HG03025 (cell line): ENCODE results near the gene PBX3.

Source experiments
- ATAC-seq: cut with Tn5 transposase; IDR thresholded peaks from one replicate; pipeline ENCODE4 v1.9.1; 2021; ENCODE audit warnings: mild to moderate bottlenecking, moderate library complexity; ENCODE audit not compliant: unreplicated experiment, low FRiP score

PBX3 gene

DNA sequence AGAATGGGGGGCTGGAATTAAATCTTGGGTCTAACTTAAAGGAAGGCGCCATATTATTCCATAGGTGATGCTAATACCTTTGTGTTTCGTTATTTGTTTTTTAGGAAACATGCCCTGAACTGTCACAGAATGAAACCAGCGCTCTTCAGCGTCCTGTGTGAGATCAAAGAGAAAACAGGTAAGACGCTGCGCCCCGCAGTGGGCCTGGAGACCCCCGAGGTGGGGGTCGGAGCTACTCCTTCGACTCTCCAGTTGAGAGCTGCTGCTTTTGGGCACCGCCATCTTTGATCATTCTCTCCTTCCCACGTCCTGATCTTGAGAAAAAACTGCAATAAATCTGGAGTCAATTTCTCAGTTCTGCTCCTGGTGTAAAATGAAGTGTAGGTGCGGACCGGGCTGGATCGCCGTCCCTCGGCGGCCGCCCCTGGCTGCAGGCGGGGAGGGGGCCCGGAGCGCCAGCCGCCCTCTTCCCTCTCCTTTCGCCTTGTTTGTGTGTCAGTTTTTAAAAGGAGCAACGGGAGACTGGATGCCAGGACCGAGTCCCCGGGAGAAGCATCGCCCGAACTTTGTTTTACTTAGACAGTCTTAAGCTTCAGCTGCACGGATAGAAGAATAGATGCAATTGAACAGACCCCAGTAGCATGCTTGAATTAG lies 1.4 kb downstream of the PBX3 start:
- ATAC-seq = no peak

DNA sequence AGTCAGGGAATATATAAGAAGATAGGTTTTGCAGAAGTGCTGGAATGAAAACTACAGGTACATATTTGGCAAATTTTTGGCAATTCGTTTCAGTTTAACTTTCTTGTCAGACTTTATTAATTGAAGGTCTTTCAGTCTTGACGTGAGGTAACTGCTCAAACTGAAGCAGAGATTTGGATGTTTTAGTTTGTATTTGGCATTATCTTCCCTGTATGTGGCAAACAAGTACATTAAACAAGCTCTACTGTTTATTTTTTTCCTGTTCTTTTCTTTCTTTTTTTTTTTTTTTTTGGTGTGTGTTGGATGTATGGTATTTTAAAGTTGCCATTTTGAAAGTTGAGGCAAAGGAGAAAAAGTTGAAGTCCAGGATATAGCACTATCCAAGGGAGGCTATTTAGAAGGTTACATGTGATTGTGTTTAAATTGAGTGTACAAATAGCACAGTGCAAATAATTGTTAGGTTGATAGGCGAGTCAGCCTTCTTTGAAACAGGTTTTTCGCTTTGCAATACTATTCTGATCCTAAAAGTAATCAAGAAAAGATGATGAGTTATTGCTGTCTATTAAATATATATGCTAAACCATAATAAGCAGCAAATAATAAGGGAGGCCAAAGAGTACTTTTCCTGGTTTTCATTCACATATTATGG lies 2.2 kb downstream of the PBX3 start:
- no peak for ATAC-seq

- no peak for ATAC-seq
Observed at GRCh38 chr9:125749951-125750626, 2.9 kb downstream of the PBX3 start.

DNA sequence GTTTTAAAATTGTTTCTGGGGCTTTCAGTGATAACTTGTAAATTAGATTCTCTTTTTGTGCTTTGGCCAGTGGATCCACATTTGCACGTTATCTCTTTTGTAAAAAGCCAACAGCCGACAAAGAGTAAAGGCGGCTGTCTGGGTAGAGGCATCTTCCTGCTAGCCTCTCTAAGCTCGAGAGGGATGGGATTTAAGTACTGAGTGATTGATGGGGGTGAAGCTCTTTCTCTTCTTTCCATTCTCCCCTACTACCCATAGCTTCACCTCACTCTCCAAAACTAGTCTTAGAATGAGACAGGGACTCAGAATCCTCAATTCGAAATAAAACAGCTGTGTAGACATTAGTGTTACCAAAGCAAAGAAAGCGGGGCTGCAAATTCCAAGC lies 3.4 kb downstream of the PBX3 start:
- no peak for ATAC-seq

- no peak for ATAC-seq
Observed at GRCh38 chr9:125752070-125752628, 5.0 kb downstream of the PBX3 start.

DNA sequence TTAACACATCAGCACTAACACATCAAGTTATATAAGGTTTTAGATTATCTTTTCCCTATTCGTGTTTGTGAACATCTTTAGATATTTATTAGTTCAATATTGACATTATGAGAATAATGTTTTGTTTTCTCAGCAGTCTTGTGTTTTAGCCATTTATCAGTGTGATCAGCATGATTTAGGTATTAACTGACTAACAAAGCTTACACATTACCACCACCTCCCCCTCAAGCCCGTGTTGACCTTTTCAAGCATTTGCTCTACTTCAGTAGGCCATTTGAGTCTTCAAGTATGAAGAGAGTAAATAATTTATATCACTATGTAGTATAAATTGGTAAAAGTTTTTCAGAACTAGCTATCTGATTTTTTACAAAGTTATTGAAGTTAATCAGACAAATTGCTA lies 6.9 kb downstream of the PBX3 start:
- no peak for ATAC-seq

GRCh38 chr9:125755340-125755739 lies 8.2 kb downstream of the PBX3 start:
- ATAC-seq = no peak

DNA sequence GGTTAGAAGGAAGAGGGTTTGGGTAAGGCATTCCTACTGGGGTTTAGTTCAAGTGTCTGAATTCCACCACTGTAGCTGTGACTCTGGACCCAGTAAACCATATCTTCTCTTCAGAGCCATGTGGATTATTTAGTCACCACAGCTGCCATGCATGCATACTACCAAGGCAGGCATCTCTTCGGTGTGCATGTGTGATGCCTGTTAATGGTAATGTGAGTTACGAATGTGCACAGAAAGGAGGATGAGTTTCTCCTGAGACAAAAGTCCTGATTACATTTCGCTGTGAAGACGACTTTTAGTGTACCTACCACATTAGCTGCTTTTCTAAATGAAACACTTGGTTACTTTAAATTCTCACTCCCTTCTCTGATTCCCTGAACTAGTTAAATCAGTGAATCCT lies 9.3 kb downstream of the PBX3 start:
- no peak for ATAC-seq

- no peak for ATAC-seq
Observed at GRCh38 chr9:125757834-125758233, 10.7 kb downstream of the PBX3 start.

GRCh38 chr9:125758986-125759763 lies 12.0 kb downstream of the PBX3 start:
- no peak for ATAC-seq

- ATAC-seq = no peak
Observed at GRCh38 chr9:125759764-125760129, 12.6 kb downstream of the PBX3 start.

GRCh38 chr9:125760537-125760936 lies 13.4 kb downstream of the PBX3 start:
- no peak for ATAC-seq

- ATAC-seq = no peak
Observed at GRCh38 chr9:125761676-125762450, 14.7 kb downstream of the PBX3 start.

DNA sequence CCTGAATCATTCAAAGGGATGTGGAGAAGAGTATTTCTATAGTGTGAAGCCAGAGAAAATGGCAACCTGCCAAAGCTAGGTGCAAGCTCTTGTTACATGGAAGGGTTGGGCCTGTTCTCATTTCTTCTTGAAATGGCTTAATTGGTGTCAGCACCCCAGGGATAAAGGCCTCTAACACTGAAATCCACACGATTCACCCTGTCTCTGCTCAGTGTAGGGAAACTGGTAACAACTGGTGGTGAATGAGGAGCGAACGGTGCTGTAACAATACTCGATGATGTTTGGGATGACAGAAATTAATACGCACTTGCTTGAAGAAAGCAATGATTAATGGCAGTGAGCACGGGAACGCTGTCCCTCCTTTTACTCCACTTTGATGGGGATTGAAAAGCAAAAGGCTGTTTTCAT lies 16.2 kb downstream of the PBX3 start:
- no peak for ATAC-seq

DNA sequence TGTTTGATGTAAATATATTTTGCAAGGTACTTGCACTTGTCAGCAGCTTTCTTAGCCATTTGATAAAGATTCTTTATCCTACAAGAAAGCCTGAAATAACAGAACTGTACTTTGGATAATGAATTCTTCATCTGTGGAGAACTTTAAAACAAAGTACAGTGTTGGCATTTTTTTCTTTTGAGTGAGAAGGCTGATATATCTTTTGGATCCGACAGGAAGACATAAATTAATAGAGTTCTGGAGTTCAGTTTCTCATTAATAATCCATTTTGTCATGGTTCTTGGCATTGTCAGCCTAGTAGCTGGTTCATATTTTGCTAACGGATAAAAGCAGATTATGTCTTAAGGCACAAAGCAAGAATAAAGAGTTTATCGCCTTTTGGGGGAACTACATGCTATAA lies 17.0 kb downstream of the PBX3 start:
- ATAC-seq = no peak

GRCh38 chr9:125766468-125767221 lies 19.5 kb downstream of the PBX3 start:
- ATAC-seq = no peak

DNA sequence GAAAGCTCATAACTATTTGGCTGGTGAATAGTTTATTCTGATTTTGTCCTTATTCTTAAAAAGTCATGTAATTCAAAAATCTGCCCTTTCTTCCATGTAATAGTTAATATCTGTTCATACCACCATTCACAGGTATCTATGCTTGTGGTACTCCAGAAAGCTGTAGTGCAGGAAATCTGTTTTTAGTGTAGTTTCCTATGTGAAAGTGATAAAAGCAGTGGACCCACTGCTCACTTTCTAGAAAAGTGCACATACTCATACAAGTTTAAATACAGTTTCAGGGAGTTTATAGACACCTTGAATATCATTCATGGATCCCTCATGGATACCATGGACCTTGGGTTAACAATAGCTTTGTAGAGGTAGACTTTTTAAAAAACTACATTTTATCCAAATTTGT lies 20.2 kb downstream of the PBX3 start:
- no peak for ATAC-seq

DNA sequence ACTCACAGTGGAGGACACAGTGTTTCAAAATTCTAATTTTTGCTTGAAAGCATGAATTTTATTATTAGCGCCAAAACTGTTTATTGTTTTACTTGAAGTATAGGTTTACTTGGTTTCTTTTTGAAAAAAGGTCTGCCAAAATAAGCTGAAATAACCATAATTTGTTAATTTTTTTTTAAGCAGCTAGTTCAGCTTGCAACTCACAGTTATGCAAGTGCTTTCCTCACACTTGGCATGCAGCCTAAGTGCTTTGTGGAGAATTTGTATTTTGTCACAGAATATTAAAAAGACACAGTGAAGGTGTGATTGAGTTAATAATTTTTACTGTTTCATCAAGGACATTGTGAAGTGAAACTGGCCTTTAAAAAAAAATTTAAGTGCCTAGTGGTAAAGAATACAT lies 21.6 kb downstream of the PBX3 start:
- no peak for ATAC-seq

- ATAC-seq = no peak
Observed at GRCh38 chr9:125771037-125771436, 23.9 kb downstream of the PBX3 start.

GRCh38 chr9:125772740-125773139 lies 25.6 kb downstream of the PBX3 start:
- ATAC-seq = no peak
